Femur (tissue), 1 donor: ENCODE data around the gene NUAK1.
A peak's percentile ranks its signal among the peaks of the same experiment; 100 is the strongest.

Experiments
- DNase-seq: peaks from one replicate; pipeline ENCODE4 v3.0.0-alpha.2; 2017

Gene NUAK1

DNA sequence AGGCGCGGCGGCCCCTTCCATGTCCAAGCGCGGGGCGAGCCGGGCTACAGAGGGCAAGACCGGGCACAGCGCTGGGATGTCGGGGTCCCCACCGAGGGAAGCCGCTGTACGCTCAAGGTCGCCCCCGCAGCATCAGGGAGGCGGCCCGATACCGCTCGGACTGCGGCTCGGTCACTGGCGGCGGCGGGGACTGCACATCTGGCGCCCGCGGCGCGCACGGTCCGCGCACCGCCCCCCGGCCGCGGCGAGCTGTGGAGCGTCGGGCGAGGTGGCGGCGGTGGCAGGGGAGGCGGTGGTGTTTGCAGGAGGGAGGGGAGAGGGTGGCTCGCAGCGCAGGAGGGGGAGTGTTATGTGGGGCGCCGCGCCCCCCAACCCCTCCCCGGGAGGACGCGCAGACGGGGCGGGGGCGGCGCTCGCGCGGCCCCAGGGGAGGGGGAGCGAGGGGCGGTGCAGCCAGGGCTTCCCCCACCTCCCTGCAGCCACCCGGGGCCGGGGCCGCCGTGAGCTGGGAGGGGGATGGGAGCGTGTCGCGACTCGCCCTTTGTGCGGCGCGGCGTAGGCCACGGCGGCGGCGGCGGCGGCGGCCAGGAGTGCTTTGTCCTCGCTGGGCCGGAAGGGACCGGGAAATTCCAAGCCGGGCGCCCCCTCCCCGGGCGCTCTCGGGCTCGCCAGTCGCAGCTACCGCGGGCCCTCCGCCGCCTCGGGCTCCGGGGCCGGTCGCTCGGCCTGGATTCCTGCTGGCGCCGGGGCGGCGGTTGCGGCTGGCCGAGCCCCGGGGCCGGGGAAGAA is at the start of gene NUAK1:
Gene NUAK1 (minus strand): TSS at position 322 of the 789 bp plus-strand sequence. CDS start 301 bp downstream, at position 21.
- peak; percentile 83 for DNase-seq

DNA sequence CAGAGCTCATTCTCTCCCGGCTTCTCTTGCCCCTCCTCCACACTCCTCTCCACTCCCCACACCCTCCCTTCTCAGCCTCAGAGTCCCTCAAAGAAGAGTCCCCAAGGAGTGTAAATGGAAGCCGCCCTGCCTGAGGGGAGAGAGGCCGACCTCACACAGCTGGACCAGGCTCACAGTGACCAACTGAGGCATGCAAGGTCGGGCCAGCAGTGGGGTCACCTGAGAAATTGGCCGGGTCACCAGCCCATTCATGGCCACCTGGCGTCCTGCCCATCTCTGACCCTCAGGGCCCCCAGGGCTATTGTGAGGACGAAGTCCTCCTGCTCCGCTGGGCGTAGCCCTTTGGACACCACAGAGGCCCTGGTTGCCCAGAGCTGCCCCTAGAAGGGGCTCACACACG is 49.5 kb upstream of the NUAK1 start:
- no peak for DNase-seq

DNA sequence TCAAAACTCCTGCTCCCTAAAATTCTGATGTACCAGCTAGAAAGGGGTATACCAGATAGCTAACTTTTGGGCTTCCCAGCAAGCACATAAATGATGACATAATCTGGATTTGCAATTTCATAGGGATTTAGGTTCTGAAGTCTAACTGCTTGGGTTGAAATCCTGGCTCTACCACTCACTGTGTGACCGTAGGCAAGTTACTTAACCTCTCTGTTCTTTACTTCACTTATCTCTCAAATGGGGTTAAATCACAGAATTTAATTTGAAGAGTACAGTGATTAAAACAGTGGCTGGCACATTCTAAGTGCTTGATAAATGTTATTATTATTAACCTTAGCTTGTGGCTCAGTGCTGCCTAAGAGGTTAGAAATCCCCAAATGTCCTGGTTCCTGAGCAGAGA is 49.1 kb upstream of the NUAK1 start:
- DNase-seq: no peak

DNA sequence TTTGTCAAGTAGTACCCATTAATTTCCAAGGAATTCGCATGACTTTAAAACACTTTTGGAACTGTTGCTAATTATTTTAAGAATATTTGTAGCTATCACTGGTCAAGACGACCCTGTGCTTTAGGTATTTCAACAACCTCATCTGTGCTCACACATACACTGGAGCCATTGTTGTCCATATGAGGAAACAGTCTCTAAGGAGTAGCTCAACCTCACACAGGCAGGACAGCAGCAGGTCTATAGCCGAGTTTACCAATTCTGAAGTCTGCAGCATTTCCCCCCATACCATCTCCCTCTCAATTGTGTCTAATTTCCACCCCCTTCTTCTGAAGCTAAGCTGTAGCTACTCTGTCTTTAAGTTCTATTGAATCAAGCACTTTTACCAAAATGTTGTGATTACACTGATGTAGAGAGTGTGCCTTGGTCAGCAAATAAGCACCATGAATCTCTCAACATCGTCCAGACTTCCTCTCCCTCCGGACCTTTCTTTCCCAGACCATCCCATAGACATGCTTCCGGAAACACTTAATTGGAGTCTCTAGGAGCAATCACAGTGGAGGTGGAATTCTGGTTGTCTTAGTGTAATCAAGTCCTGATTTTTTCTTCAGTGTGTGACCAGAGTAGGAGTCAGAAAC is 48.5 kb upstream of the NUAK1 start:
- DNase-seq: no peak

DNA sequence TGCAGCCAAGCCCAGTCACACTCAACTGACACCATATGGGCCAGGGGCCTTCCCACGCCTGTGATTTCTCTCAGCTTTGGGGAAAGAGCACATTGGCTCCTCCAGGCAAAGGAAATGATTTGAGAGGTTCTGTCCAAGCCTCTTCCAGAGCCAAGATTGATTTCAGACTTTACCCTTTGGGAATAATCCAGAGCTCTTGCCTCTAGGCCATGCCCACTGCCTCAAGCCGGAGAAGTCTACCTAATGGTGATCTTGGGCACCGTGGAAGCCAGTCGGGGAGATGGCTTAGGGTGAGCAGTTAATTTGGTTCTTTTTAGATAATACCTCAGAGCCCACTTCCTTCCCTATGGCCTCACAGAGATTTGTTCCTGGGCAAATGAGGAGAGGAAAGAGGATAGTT is 45.0 kb upstream of the NUAK1 start:
- DNase-seq: no peak

DNA sequence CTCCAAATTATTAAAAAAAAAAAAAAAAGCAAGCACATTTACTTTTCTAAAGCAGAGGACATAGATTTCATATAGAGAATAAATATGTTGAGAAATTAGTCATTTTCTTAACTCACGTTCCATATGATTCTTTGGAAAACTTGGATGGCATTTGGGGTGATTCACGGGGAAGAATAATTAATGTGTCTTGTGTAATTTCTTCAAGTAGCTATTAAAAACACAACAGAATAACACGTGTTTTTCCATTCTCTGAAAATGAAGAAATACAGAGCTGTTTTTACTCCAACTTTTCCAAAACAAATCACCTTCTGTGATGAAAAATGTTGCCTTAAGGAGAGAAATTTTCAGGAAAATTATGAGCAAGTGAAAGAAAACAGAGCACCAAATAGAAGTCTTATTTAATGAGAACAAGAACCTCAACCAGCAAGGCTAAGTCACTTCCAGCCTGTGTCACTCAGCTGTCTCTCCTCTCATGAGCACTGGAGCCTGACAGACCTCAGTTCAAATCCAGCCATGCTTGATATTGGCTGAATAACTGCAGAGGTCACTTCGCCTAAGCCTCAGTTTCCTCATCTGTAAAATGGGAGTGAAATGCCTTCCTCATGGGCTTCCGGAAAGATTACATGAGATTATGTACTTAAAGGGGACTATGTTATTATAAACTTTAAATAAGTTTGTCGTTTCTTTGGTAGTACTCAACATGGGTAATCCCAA is 42.8 kb upstream of the NUAK1 start:
- no peak for DNase-seq

DNA sequence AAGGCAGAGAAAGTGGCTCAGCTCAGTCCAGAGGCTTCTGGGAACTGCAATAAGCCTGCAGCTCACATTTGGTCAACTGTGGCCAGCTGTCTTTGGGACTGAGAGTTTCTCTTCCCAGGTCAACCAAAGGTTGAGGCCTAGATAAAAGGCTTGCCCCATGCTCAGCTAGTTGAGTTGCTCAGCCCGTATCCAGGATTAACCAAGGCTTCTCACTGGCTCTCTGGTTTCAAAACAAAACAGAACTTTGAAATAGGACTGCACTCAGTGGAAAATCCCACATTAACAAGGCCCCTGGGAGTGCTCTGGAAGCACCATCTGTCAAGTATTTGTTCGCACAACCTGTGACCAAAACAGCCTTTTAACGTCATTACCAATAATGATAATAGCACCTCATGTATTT is 40.3 kb upstream of the NUAK1 start:
- DNase-seq: no peak

DNA sequence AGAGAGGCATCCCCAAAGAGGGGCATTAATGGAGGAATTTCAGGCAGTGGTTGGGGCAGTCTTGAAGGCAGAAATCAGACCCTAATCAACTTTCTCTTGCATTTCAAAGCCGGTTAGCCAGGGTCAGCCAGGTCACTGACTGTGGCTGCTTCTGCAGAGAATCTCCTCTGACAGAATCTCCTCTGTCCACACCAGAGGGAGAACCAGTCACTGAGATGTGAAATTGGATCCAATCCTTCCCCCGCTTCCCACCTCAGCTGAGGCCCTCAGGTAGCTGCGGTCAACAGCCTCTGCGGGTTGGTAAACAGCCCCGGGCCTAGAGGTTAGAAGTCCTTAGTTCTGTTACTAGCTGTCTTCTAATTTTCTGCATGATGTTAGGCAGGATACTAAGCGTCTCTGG is 39.8 kb upstream of the NUAK1 start:
- no peak for DNase-seq

DNA sequence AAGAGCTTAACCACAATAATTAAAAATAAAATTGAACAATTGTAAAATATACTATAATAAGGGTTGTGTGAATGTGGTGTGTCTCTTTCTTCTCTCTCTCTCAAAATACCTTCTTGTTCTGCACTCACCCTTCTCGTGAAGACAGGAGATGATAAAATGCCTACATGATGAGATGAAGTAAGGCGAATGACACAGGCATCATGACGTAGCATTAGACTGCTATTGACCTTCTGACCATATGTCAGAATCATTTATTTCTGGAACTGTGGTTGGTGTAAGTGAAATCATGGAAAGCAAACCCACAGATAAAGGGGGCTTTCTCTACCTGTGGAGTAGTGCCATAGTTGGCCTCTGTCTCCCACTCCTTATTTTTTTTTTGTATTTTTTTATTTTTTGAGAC is 37.8 kb upstream of the NUAK1 start:
- DNase-seq: no peak

DNA sequence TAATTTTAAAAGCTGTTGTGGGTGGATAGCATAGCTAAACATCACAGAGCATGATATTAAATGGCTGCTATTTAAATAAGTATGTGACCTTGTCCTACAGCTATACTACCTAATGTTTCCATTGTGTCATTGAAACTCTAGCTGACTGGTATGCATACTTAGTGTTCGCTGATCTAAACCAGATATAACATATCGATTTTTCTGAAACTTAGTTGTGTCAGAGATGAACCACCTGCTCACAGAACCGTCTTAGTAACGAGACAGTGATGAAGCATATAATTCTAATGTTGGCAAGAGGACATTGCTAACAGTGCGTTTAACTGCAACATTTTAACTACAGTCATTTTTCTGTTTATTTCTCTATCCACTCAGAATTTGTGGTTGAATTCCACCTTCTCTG is 36.1 kb upstream of the NUAK1 start:
- DNase-seq: no peak

DNA sequence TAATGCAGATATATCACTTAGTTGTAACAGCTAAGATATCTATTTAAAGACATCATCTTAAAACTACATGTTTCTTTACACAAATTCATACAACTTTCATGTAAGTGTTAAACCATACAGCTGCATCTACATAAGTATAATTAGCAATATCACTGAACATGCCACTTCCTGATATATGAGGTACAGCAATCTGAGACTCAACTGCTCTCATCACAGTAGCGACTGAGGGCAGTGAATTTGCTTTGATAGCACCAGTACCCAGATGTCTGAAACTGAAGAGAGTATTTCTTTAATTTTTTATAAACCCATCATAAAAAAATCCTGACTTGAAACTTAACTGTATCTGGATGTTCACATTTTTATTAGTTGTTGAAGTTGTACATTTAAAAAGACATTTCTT is 34.7 kb upstream of the NUAK1 start:
- no peak for DNase-seq

DNA sequence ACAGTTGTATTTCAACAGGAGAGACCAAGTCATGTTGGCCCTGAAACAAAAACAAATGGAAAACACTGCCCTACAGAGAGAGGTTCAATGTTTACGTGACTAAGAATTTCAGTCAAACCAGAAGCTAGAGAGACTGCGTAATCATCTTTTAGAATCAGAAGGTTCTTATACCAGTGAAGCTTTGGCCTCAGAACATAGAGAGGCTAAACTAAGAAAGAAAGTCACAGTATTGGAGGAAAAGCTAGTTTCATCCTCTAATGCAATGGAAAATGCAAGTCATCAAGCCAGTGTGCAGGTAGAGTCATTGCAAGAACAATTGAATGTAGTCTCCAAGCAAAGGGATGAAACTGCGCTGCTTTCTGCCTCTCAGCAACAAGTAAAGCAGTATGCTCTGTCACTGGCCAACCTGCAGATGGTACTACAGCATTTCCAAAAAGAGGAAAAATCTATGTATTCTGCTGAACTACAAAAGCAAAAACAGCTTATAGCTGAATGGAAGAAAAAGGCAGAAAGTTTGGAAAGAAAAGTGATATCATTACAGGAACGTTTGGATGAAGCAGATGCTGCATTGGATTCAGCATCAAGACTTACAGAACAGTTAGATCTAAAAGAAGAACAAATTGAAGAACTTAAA is 32.5 kb upstream of the NUAK1 start:
- DNase-seq: no peak

DNA sequence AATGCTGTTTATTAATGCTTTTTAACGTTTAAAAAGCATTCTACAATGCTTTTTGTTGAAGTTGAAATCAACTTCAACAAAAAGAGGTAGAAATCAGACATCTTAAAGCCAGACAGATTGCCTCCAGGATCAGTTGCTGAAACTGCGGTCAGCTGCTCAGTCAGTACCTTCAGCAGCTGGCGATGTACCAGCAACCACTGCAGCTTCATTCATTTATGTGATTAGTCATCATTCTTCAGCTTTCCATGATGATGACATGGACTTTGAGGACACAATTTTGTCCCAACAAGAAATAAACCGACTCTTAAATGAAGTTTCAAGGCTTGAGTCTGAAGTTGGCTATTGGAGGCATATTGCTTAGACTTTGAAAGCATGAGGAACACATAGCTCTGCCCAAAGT is 31.5 kb upstream of the NUAK1 start:
- no peak for DNase-seq

DNA sequence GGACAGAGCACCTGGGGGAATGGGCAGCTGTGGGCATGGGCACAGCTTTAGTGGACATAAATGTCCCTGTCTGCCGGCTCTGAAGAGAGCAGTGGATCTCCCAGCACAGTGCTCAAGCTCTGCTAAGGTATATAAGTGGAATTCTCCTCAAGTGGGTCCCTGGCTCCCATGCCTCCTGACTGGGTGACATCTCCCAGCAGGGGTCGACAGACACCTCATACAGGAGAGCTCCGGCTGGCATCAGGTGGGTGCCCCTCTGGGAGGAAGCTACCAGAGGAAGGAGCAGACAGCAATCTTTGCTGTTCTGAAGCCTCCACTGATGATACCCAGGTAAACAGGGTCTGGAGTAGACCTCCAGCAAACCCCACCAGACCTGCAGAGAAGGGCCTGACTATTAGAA is 25.0 kb upstream of the NUAK1 start:
- no peak for DNase-seq

DNA sequence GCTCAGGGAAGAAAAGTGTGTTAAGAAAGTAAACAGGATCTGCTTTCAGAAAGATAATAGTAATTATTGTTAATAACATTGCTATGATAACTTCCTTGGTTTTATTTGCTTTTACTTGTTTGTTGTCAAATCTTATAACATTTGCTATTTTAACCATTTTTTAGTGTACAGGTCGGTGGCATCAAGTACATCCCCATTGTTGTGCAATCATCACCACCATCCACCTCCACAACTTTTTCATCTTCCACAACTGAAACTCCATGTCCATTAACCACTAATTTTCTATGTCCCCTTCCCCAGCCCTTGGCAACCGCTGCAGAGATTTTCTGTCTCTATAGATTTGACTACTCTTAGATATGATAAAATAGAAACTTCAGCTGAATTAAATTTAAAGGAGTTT is 22.7 kb upstream of the NUAK1 start:
- no peak for DNase-seq

DNA sequence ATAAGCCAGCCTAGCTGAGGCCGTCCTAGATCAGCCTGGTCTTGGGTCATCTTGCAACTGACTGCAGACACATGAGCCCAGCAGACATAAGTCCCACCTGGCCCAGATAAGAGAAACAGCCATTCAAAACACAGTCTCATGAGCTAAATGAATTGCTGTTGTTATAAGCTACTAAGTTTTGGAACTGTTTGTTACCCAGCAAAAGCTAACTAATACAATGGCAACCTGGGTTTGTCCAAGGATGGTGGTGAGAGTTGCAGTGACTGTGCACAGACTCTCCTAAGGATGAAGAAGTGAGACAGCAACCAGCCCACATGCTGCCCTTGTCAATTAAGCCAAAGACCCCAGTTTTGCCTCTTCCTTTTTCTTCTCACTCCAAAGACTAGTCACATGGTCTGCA is 22.2 kb upstream of the NUAK1 start:
- DNase-seq: no peak

DNA sequence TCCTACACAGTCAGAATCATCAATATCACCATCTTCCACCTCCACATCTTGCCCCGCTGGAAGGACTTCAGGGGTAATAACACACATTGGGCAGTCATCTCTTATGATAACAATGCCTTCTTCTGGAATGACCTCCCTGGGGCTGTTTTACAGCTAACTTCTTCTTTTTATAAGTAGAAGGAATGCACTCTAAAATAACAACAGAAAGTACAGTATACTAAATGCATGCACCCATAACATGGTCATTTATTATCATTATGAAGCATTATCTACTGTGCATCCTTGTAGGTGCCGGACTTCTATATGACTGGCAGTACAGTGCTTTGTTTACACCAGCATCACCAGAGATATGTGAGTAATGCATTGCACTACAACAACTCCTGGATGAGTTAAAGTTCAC is 19.0 kb upstream of the NUAK1 start:
- no peak for DNase-seq

DNA sequence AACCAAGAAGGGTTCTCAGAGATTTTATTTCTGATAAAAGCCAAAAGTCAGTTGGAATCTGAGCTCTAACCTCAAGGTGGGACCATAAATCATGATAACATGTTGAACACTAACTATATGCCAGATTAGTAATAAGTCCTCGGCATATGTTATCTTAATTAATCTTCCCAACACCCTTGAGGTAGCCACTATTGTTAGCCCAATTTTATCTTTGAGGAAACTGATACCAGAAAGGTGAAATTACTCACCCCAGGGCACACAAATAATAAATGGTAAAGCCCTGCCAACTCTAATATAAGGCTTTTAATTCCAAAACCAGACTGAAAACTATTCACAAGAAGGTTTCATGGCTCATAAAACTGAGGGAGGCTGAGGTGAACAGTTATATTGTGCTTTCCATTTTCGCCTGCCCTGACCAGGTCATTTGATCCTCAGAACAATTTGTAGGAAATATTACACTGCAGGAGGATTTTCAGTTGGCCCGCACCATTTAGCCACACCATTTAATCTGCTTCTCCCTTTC is 16.1 kb upstream of the NUAK1 start:
- no peak for DNase-seq

DNA sequence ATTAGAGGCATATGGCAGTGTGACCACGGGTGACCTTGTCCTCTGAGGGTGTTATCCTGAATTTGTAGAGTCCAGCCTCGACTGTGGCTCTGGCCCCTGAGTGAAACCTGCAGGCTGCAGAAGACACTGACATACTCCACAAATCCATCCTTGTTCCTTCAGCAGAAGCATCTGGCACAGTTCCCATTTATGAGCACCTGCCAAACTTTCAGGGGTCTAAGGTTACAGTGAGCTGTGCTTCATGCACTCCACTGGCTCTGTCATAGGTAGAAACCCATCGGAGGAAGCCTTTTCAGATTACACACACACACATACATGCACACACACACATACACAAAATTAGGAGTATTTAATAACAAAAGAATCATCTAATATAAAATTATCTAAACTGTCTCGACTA is 13.6 kb upstream of the NUAK1 start:
- DNase-seq: no peak

DNA sequence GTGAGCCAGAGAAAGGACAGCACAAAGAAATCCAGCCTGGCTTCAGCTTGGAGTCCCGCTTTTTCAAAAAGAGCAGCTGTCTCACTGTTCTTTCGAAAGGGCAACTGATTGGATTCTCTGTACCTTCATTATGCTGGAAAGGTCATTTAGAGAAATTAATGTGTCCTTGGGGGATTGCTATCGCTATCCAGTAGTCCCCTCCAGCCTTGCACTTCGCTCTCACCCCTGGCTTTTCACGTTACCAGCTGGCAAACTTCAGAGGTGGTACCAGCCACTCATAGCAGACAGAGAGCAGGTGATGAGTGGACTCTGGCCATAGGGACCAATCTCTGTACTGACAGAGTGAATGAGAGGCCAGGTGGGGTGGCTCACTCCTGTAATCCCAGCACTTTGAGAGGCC is 11.8 kb upstream of the NUAK1 start:
- DNase-seq: no peak

DNA sequence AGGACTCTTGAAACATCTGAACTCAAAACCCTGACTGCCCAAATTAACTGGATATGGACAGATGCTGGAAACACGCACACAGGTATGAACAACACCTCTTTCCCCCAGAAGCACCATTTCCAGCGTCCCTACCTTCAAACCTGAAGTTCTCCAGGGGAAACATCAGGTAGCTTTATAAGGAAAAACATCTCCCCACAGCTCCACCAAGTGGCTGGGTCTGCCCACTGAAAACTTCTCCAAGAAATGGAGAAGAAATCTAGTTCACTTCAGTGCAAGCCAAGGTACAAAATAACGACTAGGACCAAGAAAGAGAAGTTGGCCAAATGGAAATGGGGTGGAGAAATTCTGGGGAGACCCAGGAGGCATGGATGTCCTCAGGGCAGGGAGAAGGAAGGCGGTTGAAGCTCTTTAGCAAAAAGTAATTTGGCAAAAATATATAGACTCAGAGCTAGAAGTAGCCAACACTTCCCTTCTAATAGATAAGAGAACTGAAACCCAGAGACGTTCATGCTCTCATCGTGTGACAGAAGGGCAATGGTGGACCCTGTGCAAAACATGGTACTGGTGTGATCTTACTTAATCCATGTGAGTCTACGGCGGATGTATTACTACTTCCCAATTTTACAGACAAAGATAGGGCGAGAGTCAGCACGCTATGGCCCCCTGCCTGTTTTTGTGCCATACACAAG is 10.5 kb upstream of the NUAK1 start:
- DNase-seq: no peak

DNA sequence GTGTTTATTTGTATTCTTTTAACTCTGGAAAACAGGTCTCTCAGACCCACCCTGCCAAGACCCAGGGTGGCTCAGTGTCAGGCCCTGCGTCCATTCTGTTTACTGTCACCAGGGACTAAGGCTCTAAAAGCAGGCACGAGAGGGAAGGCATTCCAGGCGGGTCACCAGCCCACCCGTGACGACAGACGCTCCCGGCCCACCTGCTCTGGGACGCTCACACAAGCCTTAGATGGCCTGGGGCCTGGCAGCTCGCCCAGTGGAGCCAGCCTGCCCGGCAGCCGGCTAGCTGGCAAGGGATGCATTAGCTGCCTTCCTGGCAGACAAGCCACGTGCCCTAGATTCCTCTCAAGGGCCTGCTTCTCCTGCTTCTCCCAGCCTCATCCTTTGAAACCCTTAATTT is 9.2 kb upstream of the NUAK1 start:
- DNase-seq: peak; percentile 83

DNA sequence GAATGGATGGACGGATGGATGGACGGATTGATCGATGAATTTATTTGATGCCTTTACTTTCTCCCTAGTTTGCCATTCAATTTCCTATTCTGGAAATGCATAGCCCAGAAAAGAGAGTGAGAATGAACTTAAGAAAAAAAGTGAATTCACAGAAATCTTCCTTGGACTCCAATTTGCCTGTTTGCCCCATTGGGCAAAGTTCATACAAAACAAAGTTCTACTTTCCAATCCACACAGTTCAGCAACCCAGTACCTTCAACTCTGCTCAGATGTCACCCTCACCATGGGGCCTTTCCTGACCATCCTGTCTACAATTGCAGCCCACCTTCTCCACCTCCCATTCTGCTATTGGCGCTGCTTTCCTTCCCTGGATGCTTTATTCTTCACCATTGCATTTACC is 8.2 kb upstream of the NUAK1 start:
- DNase-seq: no peak
